Gastroesophageal sphincter (tissue), 3 donors: ENCODE results near the gene ING5.

Source experiments
- POLR2AphosphoS5 ChIP-seq: sonication (generic); formaldehyde crosslinking; IDR thresholded peaks from one replicate; pipeline ENCODE4 v1.6.1; 2017; ENCODE audit warnings: antibody characterized with exemption
- TF ChIP-seq, protein P1 (sequence below), 4 experiments: fragments of 200-600 bp in 2 of 4; fragments of 450-650 bp in 2 of 4; sonication (generic) in 1 of 4; IDR thresholded peaks; one replicate each; pipeline ENCODE4 v1.5.1; 2017 to 2019; ENCODE audit warnings: antibody characterized with exemption in 4 of 4, mild to moderate bottlenecking in 2 of 4, moderate library complexity in 2 of 4

GRCh38 chr2:241744028-241744754 lies 42.4 kb downstream of the ING5 start:
- TF ChIP-seq POLR2AphosphoS5: no peak
- TF ChIP-seq, protein P1, sequence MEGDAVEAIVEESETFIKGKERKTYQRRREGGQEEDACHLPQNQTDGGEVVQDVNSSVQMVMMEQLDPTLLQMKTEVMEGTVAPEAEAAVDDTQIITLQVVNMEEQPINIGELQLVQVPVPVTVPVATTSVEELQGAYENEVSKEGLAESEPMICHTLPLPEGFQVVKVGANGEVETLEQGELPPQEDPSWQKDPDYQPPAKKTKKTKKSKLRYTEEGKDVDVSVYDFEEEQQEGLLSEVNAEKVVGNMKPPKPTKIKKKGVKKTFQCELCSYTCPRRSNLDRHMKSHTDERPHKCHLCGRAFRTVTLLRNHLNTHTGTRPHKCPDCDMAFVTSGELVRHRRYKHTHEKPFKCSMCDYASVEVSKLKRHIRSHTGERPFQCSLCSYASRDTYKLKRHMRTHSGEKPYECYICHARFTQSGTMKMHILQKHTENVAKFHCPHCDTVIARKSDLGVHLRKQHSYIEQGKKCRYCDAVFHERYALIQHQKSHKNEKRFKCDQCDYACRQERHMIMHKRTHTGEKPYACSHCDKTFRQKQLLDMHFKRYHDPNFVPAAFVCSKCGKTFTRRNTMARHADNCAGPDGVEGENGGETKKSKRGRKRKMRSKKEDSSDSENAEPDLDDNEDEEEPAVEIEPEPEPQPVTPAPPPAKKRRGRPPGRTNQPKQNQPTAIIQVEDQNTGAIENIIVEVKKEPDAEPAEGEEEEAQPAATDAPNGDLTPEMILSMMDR (IDR thresholded peaks at IDR 0.05): no peak
